Liver (tissue), 9 donors: ENCODE data around the gene RAB31. TPM values are rescaled to one million over a fixed set of nuclear protein-coding genes. Genes with fewer than 3 reads are reported as not detected.

Source experiments
- DNase-seq: peaks from one replicate; pipeline ENCODE4 v3.0.0-alpha.2; 2017; ENCODE audit warnings: low spot score
- H3K27ac ChIP-seq, 2 donors: one replicate each; pipeline ENCODE4 v1.7.0; 2013; ENCODE audit warnings: inconsistent platforms in 2 of 2, low read length in 2 of 2, control low read depth in 1 of 2, low read depth in 1 of 2, mild to moderate bottlenecking in 1 of 2
- H3K27me3 ChIP-seq, 4 donors: one replicate each; pipeline versions ENCODE4 v1.6.1 to v1.7.0; 2013; ENCODE audit warnings: low read length in 3 of 4, inconsistent platforms in 1 of 4, mild to moderate bottlenecking in 1 of 4, moderate library complexity in 1 of 4; ENCODE audit not compliant: control insufficient read depth in 4 of 4, insufficient read depth in 4 of 4
- H3K36me3 ChIP-seq, 4 donors: one replicate each; pipeline versions ENCODE4 v1.6.1 to v1.7.0; 2013; ENCODE audit warnings: low read length in 3 of 4, mild to moderate bottlenecking in 3 of 4, low read depth in 1 of 4, moderate library complexity in 1 of 4; ENCODE audit not compliant: control insufficient read depth in 4 of 4, insufficient read depth in 3 of 4
- H3K4me1 ChIP-seq, 4 donors: one replicate each; pipeline versions ENCODE4 v1.6.1 to v1.7.0; 2013; ENCODE audit warnings: low read length in 3 of 4, mild to moderate bottlenecking in 3 of 4, moderate library complexity in 1 of 4; ENCODE audit not compliant: control insufficient read depth in 4 of 4, insufficient read depth in 4 of 4
- H3K4me3 ChIP-seq, 3 donors: one replicate each; pipeline versions ENCODE4 v1.6.1 to v1.7.0; 2013; ENCODE audit warnings: low read length in 3 of 3, control low read depth in 1 of 3, low read depth in 1 of 3, mild to moderate bottlenecking in 1 of 3
- H3K9ac ChIP-seq, 2 donors: one replicate each; pipeline ENCODE4 v1.7.0; 2013; ENCODE audit warnings: low read length in 2 of 2, mild to moderate bottlenecking in 2 of 2, moderate library complexity in 2 of 2, control low read depth in 1 of 2, low read depth in 1 of 2
- H3K9me3 ChIP-seq, 4 donors: one replicate each; pipeline versions ENCODE4 v1.6.1 to v1.7.0; 2013; ENCODE audit warnings: low read length in 3 of 4; ENCODE audit not compliant: control insufficient read depth in 4 of 4
- CTCF ChIP-seq: fragments of 150-350 bp; IDR thresholded peaks from 2 replicates; pipeline ENCODE4 v1.5.1; 2017; ENCODE audit warnings: improper control_type of control experiment, low read depth, low read length; ENCODE audit not compliant: missing input control
- EGR1 ChIP-seq, 2 donors: IDR thresholded peaks; 2 replicates each; pipeline ENCODE4 v1.6.1; 2016 to 2018; ENCODE audit warnings: antibody characterized with exemption in 2 of 2, low read depth in 2 of 2
- FOXA1 ChIP-seq: IDR thresholded peaks from 2 replicates; pipeline ENCODE4 v1.6.1; 2016; ENCODE audit warnings: antibody characterized with exemption
- FOXA2 ChIP-seq: IDR thresholded peaks from 2 replicates; pipeline ENCODE4 v1.6.1; 2016; ENCODE audit warnings: antibody characterized with exemption
- GABPA ChIP-seq, 2 donors: IDR thresholded peaks in 1 of 2; conservative IDR thresholded peaks in 1 of 2; 2 replicates each; pipeline ENCODE4 v1.6.1; 2016; ENCODE audit warnings: antibody characterized with exemption in 2 of 2, mild to moderate bottlenecking in 1 of 2, moderate library complexity in 1 of 2
- HNF4A ChIP-seq, 2 donors: conservative IDR thresholded peaks; 2 replicates each; pipeline ENCODE4 v1.6.1; 2016; ENCODE audit warnings: antibody characterized with exemption in 2 of 2, mild to moderate bottlenecking in 2 of 2
- HNF4G ChIP-seq: IDR thresholded peaks from 2 replicates; pipeline ENCODE4 v1.6.1; 2016; ENCODE audit warnings: antibody characterized with exemption
- JUND ChIP-seq, 2 donors: IDR thresholded peaks; 2 replicates each; pipeline ENCODE4 v1.6.1; 2016; ENCODE audit warnings: antibody characterized with exemption in 2 of 2
- NR2F2 ChIP-seq: IDR thresholded peaks from 2 replicates; pipeline ENCODE4 v1.6.1; 2016; ENCODE audit warnings: antibody characterized with exemption
- RAD21 ChIP-seq, 2 donors: IDR thresholded peaks; 2 replicates each; pipeline ENCODE4 v1.6.1; 2016; ENCODE audit warnings: antibody characterized with exemption in 2 of 2, mild to moderate bottlenecking in 2 of 2
- RXRA ChIP-seq, 2 donors: IDR thresholded peaks; 2 replicates each; pipeline ENCODE4 v1.6.1; 2017 to 2018; ENCODE audit warnings: antibody characterized with exemption in 2 of 2, mild to moderate bottlenecking in 1 of 2
- SP1 ChIP-seq: IDR thresholded peaks from 2 replicates; pipeline ENCODE4 v1.6.1; 2018; ENCODE audit warnings: antibody characterized with exemption, mild to moderate bottlenecking
- TAF1 ChIP-seq: conservative IDR thresholded peaks from 2 replicates; pipeline ENCODE4 v1.6.1; 2016; ENCODE audit warnings: antibody characterized with exemption, mild to moderate bottlenecking
- YY1 ChIP-seq: IDR thresholded peaks from 2 replicates; pipeline ENCODE4 v1.6.1; 2016; ENCODE audit warnings: antibody characterized with exemption, mild to moderate bottlenecking
- WGBS: extraction: QIAGEN DNeasy Blood & Tissue Kit; methylation state at CpG from one replicate; pipeline ENCODE4 v1.1.7; 2013; 5-methylcytosine and 5-hydroxymethylcytosine counted together
- polyA plus RNA-seq, 2 donors: library from polyadenylated mRNA; stranded (reverse) in 1 of 2; unstranded in 1 of 2; fragments of 200-250 nt in 1 of 2; fragments of >200 nt in 1 of 2; fragmentation: Nextera tagmentation in 1 of 2; extraction: Ambion mirVana in 1 of 2; gene quantifications; one replicate each; pipeline versions ENCODE4 v1.2.1 to v1.2.3, GENCODE V29; 2013 to 2015
- total RNA-seq, 2 donors: library from RNA; depleted of rRNA; stranded (reverse); fragments of >200 nt; gene quantifications; one replicate each; pipeline ENCODE4 v1.2.3, GENCODE V29; 2014
- TF ChIP-seq, protein P1 (sequence below): IDR thresholded peaks from 2 replicates; pipeline ENCODE4 v1.6.1; 2016; ENCODE audit warnings: antibody characterized with exemption
- TF ChIP-seq, protein P2 (sequence below): IDR thresholded peaks from 2 replicates; pipeline ENCODE4 v1.6.1; 2016; ENCODE audit warnings: antibody characterized with exemption
- TF ChIP-seq, protein P3 (sequence below): IDR thresholded peaks from 2 replicates; pipeline ENCODE4 v1.6.1; 2016; ENCODE audit warnings: antibody characterized with exemption, mild to moderate bottlenecking
- TF ChIP-seq, protein P4 (sequence below): IDR thresholded peaks from 2 replicates; pipeline ENCODE4 v1.6.1; 2016; ENCODE audit warnings: antibody characterized with exemption
- donor health status: healthy.
- donor health status: healthy.
- donor health status: healthy.
- donor health status: healthy.
- donor health status: healthy.

Gene RAB31
- total and polyA plus RNA-seq, 4 donors = 3.6 to 12.8 (median 9.7) TPM

DNA sequence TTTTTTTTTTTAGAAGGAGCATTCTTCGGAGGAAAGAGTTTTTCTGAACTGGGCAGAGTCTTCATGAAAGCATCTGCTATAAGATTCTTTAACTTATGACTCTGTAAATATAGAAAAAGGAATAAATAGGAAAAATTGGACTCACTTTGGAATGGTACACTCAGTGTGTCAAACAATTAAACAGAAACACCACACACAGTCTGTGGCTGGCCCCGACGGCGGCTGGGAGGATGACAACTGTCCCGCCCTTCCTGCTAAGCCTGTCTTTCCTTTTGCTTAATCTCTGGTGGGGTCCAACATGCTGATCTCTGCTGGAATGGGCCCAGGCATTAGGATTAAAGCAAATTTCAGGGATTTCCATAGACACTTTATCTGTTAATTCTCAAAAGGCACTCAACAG, 12.5 kb upstream of the RAB31 start:
- 74% methylated on average over 5 of the region's 5 CpGs for WGBS

DNA sequence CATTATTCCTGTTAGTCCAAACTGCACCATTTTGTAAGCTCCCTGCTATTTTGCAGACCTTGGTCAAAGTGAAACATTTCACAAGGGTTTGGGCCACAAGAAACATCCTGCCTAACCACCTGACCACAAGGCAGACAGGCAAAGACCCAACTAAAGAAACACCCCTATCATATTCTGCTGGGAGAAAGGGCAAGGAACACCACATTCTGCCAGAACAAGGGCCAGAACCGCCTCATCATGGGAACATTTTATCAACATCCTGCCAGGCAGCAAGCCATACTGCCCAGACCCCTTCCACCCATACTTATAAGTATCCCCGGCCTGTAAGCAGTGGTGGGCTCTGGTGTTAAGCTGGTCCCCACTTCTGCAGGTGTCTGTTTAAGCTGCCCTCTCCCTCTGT, 12.0 kb upstream of the RAB31 start:
- Histone ChIP-seq H3K9me3 (no peaks in the 10 kb centered on the region), H3K27ac (no peak overlapping the region), H3K9ac (no peak overlapping the region), H3K4me1 (no peaks in the 10 kb centered on the region), H3K36me3 (no peaks in the 10 kb centered on the region), H3K4me3 (no peak overlapping the region), H3K27me3 (no peaks in the 10 kb centered on the region)
- no peak for TF ChIP-seq HNF4G
- TF ChIP-seq RXRA (IDR thresholded peaks at IDR 0.05) = no peak
- TF ChIP-seq, protein P1, sequence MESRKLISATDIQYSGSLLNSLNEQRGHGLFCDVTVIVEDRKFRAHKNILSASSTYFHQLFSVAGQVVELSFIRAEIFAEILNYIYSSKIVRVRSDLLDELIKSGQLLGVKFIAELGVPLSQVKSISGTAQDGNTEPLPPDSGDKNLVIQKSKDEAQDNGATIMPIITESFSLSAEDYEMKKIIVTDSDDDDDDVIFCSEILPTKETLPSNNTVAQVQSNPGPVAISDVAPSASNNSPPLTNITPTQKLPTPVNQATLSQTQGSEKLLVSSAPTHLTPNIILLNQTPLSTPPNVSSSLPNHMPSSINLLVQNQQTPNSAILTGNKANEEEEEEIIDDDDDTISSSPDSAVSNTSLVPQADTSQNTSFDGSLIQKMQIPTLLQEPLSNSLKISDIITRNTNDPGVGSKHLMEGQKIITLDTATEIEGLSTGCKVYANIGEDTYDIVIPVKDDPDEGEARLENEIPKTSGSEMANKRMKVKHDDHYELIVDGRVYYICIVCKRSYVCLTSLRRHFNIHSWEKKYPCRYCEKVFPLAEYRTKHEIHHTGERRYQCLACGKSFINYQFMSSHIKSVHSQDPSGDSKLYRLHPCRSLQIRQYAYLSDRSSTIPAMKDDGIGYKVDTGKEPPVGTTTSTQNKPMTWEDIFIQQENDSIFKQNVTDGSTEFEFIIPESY = no peak
- no peak for TF ChIP-seq EGR1 (IDR thresholded peaks at IDR 0.05; ENCODE audit: low read depth in 2 of 2)
- no peak for TF ChIP-seq TAF1
- TF ChIP-seq CTCF = no peak
- no peak for TF ChIP-seq RAD21 (IDR thresholded peaks at IDR 0.05)
- no peak for TF ChIP-seq FOXA1
- TF ChIP-seq, protein P2, sequence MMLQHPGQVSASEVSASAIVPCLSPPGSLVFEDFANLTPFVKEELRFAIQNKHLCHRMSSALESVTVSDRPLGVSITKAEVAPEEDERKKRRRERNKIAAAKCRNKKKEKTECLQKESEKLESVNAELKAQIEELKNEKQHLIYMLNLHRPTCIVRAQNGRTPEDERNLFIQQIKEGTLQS = no peak
- no peak for TF ChIP-seq SP1
- TF ChIP-seq HNF4A (conservative IDR thresholded peaks at IDR 0.05) = no peak
- TF ChIP-seq, protein P3, sequence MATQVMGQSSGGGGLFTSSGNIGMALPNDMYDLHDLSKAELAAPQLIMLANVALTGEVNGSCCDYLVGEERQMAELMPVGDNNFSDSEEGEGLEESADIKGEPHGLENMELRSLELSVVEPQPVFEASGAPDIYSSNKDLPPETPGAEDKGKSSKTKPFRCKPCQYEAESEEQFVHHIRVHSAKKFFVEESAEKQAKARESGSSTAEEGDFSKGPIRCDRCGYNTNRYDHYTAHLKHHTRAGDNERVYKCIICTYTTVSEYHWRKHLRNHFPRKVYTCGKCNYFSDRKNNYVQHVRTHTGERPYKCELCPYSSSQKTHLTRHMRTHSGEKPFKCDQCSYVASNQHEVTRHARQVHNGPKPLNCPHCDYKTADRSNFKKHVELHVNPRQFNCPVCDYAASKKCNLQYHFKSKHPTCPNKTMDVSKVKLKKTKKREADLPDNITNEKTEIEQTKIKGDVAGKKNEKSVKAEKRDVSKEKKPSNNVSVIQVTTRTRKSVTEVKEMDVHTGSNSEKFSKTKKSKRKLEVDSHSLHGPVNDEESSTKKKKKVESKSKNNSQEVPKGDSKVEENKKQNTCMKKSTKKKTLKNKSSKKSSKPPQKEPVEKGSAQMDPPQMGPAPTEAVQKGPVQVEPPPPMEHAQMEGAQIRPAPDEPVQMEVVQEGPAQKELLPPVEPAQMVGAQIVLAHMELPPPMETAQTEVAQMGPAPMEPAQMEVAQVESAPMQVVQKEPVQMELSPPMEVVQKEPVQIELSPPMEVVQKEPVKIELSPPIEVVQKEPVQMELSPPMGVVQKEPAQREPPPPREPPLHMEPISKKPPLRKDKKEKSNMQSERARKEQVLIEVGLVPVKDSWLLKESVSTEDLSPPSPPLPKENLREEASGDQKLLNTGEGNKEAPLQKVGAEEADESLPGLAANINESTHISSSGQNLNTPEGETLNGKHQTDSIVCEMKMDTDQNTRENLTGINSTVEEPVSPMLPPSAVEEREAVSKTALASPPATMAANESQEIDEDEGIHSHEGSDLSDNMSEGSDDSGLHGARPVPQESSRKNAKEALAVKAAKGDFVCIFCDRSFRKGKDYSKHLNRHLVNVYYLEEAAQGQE = no peak
- no peak for TF ChIP-seq JUND (IDR thresholded peaks at IDR 0.05)
- TF ChIP-seq, protein P4, sequence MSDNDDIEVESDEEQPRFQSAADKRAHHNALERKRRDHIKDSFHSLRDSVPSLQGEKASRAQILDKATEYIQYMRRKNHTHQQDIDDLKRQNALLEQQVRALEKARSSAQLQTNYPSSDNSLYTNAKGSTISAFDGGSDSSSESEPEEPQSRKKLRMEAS = no peak
- TF ChIP-seq GABPA (IDR thresholded peaks at IDR 0.05 in 1 of 2, conservative IDR thresholded peaks at IDR 0.05 in 1 of 2) = no peak
- no peak for TF ChIP-seq NR2F2
- TF ChIP-seq FOXA2 = no peak
- no peak for TF ChIP-seq YY1
- no peak for DNase-seq
- WGBS = 82% methylated on average over 2 of the region's 2 CpGs

More for the DNA sequence above, 12.5 kb upstream of the RAB31 start:
- H3K27ac ChIP-seq = no peak overlapping the region
- TF ChIP-seq SP1 = no peak
- no peak for DNase-seq
- no peaks in the 10 kb centered on the region for H3K36me3 ChIP-seq
- no peaks in the 10 kb centered on the region for H3K4me1 ChIP-seq
- no peak overlapping the region for H3K9ac ChIP-seq
- H3K27me3 ChIP-seq = no peaks in the 10 kb centered on the region
- H3K4me3 ChIP-seq = no peak overlapping the region
- no peaks in the 10 kb centered on the region for H3K9me3 ChIP-seq
